B cell (primary cell): ENCODE data around the gene XRCC6.
"Not testable (repeated sequence)": the region's sequence is repeated elsewhere in the genome, so short reads cannot be mapped to it uniquely, and the experiment has no call there.

Experiments
- CTCF ChIP-seq: fragments of 200-600 bp; IDR thresholded peaks from one replicate; pipeline ENCODE4 v1.8.0; 2022; ENCODE audit warnings: antibody characterized with exemption, mild to moderate bottlenecking
- EZH2 ChIP-seq: IDR thresholded peaks from 2 replicates; pipeline ENCODE4 v1.6.1; 2012; ENCODE audit warnings: borderline replicate concordance, low read depth, mild to moderate bottlenecking, moderate library complexity, low read length; ENCODE audit not compliant: insufficient read depth, poor library complexity, severe bottlenecking

- not testable (repeated sequence) for TF ChIP-seq EZH2, CTCF
Measured at GRCh38 chr22:41637623-41638022, 16.5 kb downstream of the XRCC6 start.
